ENCODE results near the gene STX16.

STX16 gene

DNA sequence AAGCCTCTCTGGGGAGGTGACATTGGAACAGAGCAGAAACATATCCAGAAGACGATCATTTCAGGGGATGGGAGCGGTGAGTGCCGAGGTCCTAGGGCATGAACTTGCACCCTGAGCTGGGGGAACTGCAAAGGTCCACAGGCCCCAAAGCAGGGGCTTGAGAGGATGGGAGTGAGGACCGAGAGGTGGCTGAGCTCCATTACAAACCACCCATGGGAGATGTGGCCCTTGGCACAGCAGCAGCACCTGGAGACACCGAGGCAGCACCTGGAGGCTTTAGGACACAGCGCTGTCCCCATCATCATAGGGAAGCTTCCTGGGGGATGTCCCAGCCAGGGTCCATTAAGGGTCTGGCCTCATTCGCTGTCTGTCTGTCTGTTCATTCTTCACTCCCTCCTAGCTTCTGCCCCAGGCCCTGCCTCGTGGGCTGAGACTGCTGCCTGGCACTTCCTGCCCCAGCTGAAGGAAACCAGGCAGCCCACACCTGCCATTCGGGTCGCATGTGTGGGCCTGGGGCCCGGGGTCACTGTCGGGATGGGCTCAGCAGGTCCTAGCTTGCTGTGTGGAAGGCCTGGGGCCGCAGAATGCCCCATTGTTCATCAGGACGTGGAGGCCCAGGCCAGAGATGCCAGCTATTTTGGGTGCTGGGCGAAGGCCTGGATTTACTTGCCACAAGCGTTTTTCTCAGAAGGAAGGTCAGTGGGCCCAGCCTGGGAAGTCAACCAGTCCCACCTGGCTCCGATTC lies 42.8 kb upstream of the STX16 start:
- Histone ChIP-seq H3K27ac (replicated peaks) (no peak overlapping the region), H3K27me3 (ENCODE audit: insufficient read depth, poor library complexity, severe bottlenecking) (no peaks in the 10 kb centered on the region), H3K4me3 (replicated peaks; ENCODE audit: insufficient read depth, low read length) (no peak overlapping the region)
- DNase-seq (ENCODE audit: low read depth in 1 of 2, low spot score in 1 of 2) = no peak
- TF ChIP-seq, protein P1, sequence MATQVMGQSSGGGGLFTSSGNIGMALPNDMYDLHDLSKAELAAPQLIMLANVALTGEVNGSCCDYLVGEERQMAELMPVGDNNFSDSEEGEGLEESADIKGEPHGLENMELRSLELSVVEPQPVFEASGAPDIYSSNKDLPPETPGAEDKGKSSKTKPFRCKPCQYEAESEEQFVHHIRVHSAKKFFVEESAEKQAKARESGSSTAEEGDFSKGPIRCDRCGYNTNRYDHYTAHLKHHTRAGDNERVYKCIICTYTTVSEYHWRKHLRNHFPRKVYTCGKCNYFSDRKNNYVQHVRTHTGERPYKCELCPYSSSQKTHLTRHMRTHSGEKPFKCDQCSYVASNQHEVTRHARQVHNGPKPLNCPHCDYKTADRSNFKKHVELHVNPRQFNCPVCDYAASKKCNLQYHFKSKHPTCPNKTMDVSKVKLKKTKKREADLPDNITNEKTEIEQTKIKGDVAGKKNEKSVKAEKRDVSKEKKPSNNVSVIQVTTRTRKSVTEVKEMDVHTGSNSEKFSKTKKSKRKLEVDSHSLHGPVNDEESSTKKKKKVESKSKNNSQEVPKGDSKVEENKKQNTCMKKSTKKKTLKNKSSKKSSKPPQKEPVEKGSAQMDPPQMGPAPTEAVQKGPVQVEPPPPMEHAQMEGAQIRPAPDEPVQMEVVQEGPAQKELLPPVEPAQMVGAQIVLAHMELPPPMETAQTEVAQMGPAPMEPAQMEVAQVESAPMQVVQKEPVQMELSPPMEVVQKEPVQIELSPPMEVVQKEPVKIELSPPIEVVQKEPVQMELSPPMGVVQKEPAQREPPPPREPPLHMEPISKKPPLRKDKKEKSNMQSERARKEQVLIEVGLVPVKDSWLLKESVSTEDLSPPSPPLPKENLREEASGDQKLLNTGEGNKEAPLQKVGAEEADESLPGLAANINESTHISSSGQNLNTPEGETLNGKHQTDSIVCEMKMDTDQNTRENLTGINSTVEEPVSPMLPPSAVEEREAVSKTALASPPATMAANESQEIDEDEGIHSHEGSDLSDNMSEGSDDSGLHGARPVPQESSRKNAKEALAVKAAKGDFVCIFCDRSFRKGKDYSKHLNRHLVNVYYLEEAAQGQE (IDR thresholded peaks at IDR 0.05; ENCODE audit: insufficient replicate concordance, low read depth) = no peak
- no peak for TF ChIP-seq SPI1 (IDR thresholded peaks at IDR 0.05; ENCODE audit: borderline replicate concordance, low read depth)
- no peak for TF ChIP-seq GABPA (IDR thresholded peaks at IDR 0.05; ENCODE audit: low read depth)
- no peak for TF ChIP-seq POLR2AphosphoS5 (IDR thresholded peaks at IDR 0.05; ENCODE audit: low read depth)
- TF ChIP-seq, protein P2, sequence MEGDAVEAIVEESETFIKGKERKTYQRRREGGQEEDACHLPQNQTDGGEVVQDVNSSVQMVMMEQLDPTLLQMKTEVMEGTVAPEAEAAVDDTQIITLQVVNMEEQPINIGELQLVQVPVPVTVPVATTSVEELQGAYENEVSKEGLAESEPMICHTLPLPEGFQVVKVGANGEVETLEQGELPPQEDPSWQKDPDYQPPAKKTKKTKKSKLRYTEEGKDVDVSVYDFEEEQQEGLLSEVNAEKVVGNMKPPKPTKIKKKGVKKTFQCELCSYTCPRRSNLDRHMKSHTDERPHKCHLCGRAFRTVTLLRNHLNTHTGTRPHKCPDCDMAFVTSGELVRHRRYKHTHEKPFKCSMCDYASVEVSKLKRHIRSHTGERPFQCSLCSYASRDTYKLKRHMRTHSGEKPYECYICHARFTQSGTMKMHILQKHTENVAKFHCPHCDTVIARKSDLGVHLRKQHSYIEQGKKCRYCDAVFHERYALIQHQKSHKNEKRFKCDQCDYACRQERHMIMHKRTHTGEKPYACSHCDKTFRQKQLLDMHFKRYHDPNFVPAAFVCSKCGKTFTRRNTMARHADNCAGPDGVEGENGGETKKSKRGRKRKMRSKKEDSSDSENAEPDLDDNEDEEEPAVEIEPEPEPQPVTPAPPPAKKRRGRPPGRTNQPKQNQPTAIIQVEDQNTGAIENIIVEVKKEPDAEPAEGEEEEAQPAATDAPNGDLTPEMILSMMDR (IDR thresholded peaks at IDR 0.05; ENCODE audit: insufficient read depth, low read length) = no peak

DNA sequence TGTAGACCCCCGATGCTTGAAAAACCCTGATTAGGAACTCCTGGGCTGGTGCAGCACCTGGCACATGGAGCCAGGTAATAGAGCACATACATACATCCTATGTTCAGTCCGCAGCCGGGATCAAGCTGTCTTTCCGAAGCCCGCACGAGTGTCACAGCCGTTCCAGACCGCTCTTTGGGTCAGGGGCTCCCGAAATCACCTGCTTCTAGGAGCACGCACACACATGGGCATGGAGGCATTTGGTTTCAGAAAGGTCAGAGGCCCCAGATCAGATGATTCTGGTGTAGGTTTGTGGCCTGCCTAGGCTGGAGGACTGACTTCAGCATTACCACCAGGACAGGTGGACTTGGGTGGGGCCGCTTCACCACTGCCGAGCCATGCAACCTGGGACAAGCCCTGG lies 42.1 kb upstream of the STX16 start:
- Histone ChIP-seq H3K4me3 (replicated peaks; ENCODE audit: insufficient read depth, low read length) (no peak overlapping the region), H3K27me3 (ENCODE audit: insufficient read depth, poor library complexity, severe bottlenecking) (no peaks in the 10 kb centered on the region), H3K27ac (replicated peaks) (no peak overlapping the region)
- TF ChIP-seq, protein P2 (IDR thresholded peaks at IDR 0.05; ENCODE audit: insufficient read depth, low read length) = no peak
- TF ChIP-seq, protein P1 (IDR thresholded peaks at IDR 0.05; ENCODE audit: insufficient replicate concordance, low read depth) = no peak
- TF ChIP-seq SPI1 (IDR thresholded peaks at IDR 0.05; ENCODE audit: borderline replicate concordance, low read depth) (no peak), GABPA (IDR thresholded peaks at IDR 0.05; ENCODE audit: low read depth) (no peak), POLR2AphosphoS5 (IDR thresholded peaks at IDR 0.05; ENCODE audit: low read depth) (no peak)
- no peak for DNase-seq (ENCODE audit: low read depth in 1 of 2, low spot score in 1 of 2)

DNA sequence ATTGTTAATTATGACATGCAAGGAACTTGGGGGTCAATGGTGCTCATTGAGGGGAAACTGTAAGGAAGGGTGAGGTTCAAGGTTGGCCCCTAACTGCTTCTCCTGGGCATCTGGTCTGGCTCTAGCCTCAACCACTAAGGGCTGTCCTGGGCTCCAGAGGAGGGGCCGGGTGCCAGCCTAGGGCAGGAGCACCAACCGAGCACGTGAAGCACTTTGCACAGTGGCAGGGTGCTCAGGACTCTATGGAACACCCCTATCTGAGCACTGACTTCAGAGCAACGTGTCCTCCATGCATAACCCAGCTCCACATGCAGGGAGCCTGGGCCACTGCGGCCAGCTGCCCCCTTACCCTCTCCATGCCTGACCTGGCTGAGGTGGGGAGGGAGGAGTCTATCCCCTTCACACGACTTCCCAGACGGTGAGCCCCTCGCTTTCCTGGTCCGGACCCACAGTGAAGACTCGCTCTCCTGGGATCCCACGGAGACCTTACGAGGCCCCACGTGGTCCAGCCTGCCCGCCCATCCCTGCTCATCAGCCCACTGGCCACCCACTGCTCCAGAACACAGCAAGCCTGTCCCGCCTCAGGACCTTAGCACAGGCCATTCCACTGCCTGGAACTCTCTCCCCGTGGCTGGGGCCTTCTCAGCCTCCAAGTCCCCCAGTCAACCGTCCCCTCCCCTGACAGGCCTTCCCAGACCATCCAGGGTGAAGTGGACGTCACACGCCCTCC lies 40.8 kb upstream of the STX16 start:
- TF ChIP-seq, protein P2 (IDR thresholded peaks at IDR 0.05; ENCODE audit: insufficient read depth, low read length) = no peak
- TF ChIP-seq GABPA (IDR thresholded peaks at IDR 0.05; ENCODE audit: low read depth) = no peak
- TF ChIP-seq POLR2AphosphoS5 (IDR thresholded peaks at IDR 0.05; ENCODE audit: low read depth) = no peak
- no peak for TF ChIP-seq SPI1 (IDR thresholded peaks at IDR 0.05; ENCODE audit: borderline replicate concordance, low read depth)
- TF ChIP-seq, protein P1 (IDR thresholded peaks at IDR 0.05; ENCODE audit: insufficient replicate concordance, low read depth) = no peak
- no peak for DNase-seq (ENCODE audit: low read depth in 1 of 2, low spot score in 1 of 2)

More for the DNA sequence above, 40.8 kb upstream of the STX16 start:
- no peak overlapping the region for H3K4me3 ChIP-seq (replicated peaks; ENCODE audit: insufficient read depth, low read length)
- H3K27ac ChIP-seq (replicated peaks) = no peak overlapping the region
- H3K27me3 ChIP-seq (ENCODE audit: insufficient read depth, poor library complexity, severe bottlenecking) = no peaks in the 10 kb centered on the region

Data from HL-60 (cell line).